Mucosa of descending colon (tissue), 3 donors: Measurements from ENCODE around the gene SETD2. TPM values are rescaled to one million over a fixed set of nuclear protein-coding genes. Genes with fewer than 3 reads are reported as not detected.
A peak's percentile ranks its signal among the peaks of the same experiment; 100 is the strongest.

Experiments
- ATAC-seq: fragments of 200-7000 bp; cut with Tn5 transposase; one replicate; pipeline ENCODE4 v1.9.1; 2020; ENCODE audit warnings: mild to moderate bottlenecking, moderate library complexity
- DNase-seq, 3 donors: peaks; one replicate each; pipeline ENCODE4 v3.0.0-alpha.2; 2020
- H3K36me3 ChIP-seq: fragments of 200-600 bp; one replicate; pipeline ENCODE4 v1.8.0; 2021; ENCODE audit warnings: low read depth, mild to moderate bottlenecking
- H3K4me1 ChIP-seq: fragments of 200-600 bp; one replicate; pipeline ENCODE4 v1.8.0; 2021; ENCODE audit warnings: low read depth, mild to moderate bottlenecking
- H3K4me3 ChIP-seq: fragments of 200-600 bp; one replicate; pipeline ENCODE4 v1.8.0; 2021; ENCODE audit warnings: mild to moderate bottlenecking
- H3K9me3 ChIP-seq: fragments of 200-600 bp; one replicate; pipeline ENCODE4 v1.8.0; 2021; ENCODE audit warnings: mild to moderate bottlenecking
- intact Hi-C, 2 donors: fragments of 100-400 bp; cut with DNase I in 1 of 2; cut with micrococcal nuclease in 1 of 2; formaldehyde crosslinking; loops; one replicate each; pipeline versions ENCODE4 v1.11.0 to v1.11.1; 2022; cut with DNase I, micrococcal nuclease
- total RNA-seq, 3 donors: library from RNA; stranded (reverse); fragmentation: NEBNext Ultra II Directional in 2 of 3; extraction: Animal tissue kit (Norgen Biotek cat#: 25700) in 2 of 3; gene quantifications; one replicate each; pipeline versions ENCODE4 v1.2.1 to v1.2.4, GENCODE V29; 2021 to 2023
- TF ChIP-seq, protein P1 (sequence below): fragments of 200-600 bp; IDR thresholded peaks from one replicate; pipeline ENCODE4 v1.8.0; 2022; ENCODE audit warnings: antibody characterized with exemption, mild to moderate bottlenecking
- donor health status: DM: no; HTN: no; CAD: no; lungs with moderate emphysema.
- donor health status: DM: no; HTN: no; CAD: no.
- donor health status: DM: no; HTN: yes; CAD: no.

Gene SETD2
- total RNA-seq, 3 donors from 2014 or later = 41.5 to 71.1 (median 50.4) TPM

DNA sequence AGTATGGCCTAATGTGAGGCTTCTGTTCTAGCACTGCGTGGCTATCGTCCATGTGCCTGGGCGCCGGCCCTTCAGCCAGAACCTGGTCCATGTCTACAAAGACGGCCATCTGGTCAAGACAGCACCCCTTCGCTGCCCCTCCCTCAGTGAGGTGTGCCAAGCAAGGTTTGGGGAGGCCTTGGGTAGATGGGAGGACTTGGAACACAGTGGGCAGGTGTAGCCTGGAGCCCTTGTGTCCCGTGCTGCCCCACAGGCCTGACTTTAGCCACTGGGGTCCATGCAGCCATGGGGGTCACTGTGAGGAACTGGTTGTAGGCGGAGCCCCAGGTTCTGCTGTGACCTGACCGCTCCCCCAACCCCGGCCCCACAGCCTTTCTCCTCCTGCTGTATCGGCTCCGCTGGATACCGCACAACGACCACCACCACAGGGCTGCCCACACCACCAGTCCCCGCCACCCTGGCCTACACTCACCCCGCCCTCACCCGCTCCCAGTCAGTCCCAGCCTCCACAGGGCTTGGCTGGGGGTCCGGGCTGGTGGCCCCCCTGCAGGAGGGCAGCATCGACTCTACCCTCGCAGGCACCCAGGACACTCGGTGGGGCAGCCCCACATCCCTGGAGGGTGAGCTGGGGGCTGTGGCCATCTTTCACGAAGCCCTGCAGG is 167.9 kb downstream of the SETD2 start:
- intact Hi-C loops = loop anchor here (5.0 to 10.0 kb wide), 3 partner anchors 69 to 291 kb away; partner anchors contain the start of gene TMIE (in 1 of the 2)
- peak in 2 of 3 donors; percentile 21 to 50 for DNase-seq

DNA sequence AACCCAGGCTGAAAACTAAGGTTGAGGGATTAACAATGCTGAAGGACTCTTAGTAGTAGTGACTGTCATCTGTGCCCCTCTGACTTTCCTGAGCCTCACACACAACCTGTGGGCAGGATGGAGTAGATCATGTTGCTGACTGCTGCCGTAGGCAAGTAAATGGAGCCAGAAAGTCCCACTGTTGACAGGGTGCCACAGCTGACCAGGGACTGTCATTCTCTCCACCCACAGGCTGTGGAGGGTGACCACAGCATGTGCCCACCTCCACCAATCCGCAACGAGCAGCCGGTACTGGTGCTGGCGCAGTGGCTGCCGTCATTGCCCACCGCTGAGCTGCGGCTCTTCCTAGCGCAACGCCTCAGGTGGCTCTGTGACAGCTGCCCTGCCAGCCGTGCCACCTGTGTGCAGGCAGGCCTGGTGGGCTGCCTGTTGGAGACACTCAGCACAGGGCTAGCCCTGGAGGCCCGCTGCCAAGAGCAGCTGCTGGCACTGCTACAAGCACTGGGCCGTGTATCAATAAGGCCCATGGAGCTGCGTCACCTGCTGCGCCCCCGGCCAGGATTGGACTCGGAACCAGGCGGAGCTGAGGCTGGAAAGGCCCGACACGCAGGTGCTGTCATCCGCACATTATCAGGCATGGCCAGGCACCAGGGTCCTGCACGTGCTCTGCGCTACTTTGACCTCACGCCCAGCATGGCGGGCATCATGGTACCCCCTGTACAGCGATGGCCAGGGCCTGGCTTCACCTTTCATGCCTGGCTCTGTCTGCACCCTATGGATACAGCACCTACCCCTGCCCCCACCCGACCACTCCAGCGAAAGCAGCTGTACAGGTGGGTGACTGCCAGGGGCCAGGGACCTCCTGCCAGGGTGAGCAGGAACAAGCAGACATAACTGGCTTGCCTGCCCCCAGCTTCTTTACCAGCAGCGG is 168.8 kb downstream of the SETD2 start:
- Histone ChIP-seq H3K4me1 (no peaks in the 10 kb centered on the region), H3K36me3 (no peaks in the 10 kb centered on the region), H3K4me3 (no peak overlapping the region), H3K9me3 (no peaks in the 10 kb centered on the region)
- DNase-seq (peak in 1 of 3 donors; percentile 17), ATAC-seq (no peak)
- intact Hi-C loops = loop anchor here (5.0 to 10.0 kb wide), 3 partner anchors 68 to 290 kb away; partner anchors contain the start of gene TMIE (in 1 of the 2)
- TF ChIP-seq, protein P1, sequence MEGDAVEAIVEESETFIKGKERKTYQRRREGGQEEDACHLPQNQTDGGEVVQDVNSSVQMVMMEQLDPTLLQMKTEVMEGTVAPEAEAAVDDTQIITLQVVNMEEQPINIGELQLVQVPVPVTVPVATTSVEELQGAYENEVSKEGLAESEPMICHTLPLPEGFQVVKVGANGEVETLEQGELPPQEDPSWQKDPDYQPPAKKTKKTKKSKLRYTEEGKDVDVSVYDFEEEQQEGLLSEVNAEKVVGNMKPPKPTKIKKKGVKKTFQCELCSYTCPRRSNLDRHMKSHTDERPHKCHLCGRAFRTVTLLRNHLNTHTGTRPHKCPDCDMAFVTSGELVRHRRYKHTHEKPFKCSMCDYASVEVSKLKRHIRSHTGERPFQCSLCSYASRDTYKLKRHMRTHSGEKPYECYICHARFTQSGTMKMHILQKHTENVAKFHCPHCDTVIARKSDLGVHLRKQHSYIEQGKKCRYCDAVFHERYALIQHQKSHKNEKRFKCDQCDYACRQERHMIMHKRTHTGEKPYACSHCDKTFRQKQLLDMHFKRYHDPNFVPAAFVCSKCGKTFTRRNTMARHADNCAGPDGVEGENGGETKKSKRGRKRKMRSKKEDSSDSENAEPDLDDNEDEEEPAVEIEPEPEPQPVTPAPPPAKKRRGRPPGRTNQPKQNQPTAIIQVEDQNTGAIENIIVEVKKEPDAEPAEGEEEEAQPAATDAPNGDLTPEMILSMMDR = no peak

More for the DNA sequence above, 167.9 kb downstream of the SETD2 start:
- H3K9me3 ChIP-seq = no peaks in the 10 kb centered on the region
- H3K36me3 ChIP-seq = peaks cover 3% of the 10 kb centered on the region
- no peaks in the 10 kb centered on the region for H3K4me1 ChIP-seq
- TF ChIP-seq, protein P1 = no peak
- no peak for ATAC-seq
- H3K4me3 ChIP-seq = no peak overlapping the region

DNA sequence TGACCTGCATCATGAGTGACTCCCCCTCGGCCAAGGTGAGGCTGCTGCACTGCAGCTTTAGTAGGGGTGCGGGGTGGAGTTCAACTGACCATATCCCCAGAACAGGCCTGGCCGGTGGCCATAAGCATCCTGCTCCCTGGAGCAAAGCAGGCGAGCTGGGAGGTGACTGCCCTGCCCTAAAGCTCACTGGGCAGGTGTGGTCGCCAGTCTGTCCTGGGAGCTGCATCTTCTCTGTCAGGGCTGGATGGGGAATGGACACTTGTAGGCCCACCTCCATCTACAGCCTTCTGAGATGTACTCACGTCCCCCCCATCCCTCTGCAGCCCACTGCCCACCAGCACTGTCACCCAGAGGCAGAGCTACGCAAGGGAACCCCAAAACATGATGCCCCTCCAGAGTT is 169.9 kb downstream of the SETD2 start:
- TF ChIP-seq, protein P1 = no peak
- ATAC-seq = no peak
- no peaks in the 10 kb centered on the region for H3K36me3 ChIP-seq

DNA sequence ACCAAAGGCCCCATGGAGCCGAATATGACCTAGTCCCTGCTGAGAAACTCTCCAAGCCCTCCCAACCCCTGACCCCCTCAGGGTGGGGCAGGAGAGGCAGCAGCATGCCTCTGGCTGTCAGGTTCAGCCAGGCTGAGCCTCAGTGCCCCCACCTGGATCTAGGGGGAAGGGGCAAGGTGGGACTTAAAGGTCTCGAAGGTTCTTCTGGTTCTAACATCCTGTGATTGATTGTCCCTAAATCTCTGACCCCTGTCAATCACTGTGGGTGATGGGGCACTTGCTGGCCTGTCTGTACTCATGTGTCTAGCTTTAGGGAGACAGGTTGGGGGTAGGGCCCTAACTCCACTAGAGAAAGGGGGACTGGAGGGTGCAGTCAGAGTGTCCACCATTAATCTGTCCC is 170.6 kb downstream of the SETD2 start:
- ATAC-seq = no peak
- Histone ChIP-seq H3K9me3 (no peaks in the 10 kb centered on the region), H3K36me3 (no peaks in the 10 kb centered on the region), H3K4me3 (no peak overlapping the region), H3K4me1 (no peaks in the 10 kb centered on the region)
- TF ChIP-seq, protein P1 = no peak
- no peak for DNase-seq
- intact Hi-C loops = loop anchor here in 1 of 2 donors (10.0 kb wide), 1 partner anchor 288 kb away; the partner anchor contains the start of gene TMIE

More for the DNA sequence above, 169.9 kb downstream of the SETD2 start:
- Histone ChIP-seq H3K9me3 (no peaks in the 10 kb centered on the region), H3K4me3 (no peak overlapping the region), H3K4me1 (no peaks in the 10 kb centered on the region)
- no peak for DNase-seq
- intact Hi-C loops = loop anchor here in 1 of 2 donors (10.0 kb wide), 1 partner anchor 289 kb away; the partner anchor contains the start of gene TMIE

- Histone ChIP-seq H3K4me1 (peaks cover 10% of the 10 kb centered on the region), H3K9me3 (no peaks in the 10 kb centered on the region), H3K4me3 (no peak overlapping the region), H3K36me3 (no peaks in the 10 kb centered on the region)
- intact Hi-C loops = loop anchor here in 1 of 2 donors (10.0 kb wide), 1 partner anchor 287 kb away; the partner anchor contains the start of gene TMIE
- TF ChIP-seq, protein P1 = no peak
- ATAC-seq (no peak), DNase-seq (peak in 1 of 3 donors; percentile 40)
Observed at GRCh38 chr3:46992231-46992630, 171.7 kb downstream of the SETD2 start.
